ENCODE data around the gene TEDDM1.

GRCh38 chr1:182426442-182427430, 26.3 kb upstream of the TEDDM1 start:
- TF ChIP-seq ZNF274 (IDR thresholded peaks at IDR 0.05; ENCODE audit: low read depth, low read length) (no peak), YY1 (IDR thresholded peaks at IDR 0.05; ENCODE audit: insufficient read depth, insufficient read length) (no peak)
